ENCODE measurements around the gene DISC1.
"Not testable (repeated sequence)": the region's sequence is repeated elsewhere in the genome, so short reads cannot be mapped to it uniquely, and the experiment has no call there.

Gene DISC1

DNA sequence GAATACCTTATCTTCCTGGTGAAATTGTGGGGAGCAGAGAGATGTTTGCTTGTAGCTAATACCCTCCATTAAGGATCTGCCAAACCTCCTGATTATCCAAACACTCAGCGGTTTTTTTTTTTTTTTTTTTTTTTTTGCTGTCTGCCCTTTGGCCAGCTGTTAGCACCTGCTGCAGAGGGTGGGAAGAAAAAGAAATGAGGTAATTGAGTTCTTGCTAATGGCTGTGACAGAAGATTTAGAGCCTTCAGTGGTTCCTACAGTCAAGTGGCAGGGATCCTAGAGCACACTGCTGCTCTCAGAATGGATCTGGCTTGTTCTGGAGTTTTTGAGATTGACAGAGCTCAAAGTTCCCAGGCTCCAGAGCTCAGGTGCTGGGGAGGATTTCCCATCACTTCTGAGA is 342.5 kb downstream of the DISC1 start:
- DNase-seq: no peak

DNA sequence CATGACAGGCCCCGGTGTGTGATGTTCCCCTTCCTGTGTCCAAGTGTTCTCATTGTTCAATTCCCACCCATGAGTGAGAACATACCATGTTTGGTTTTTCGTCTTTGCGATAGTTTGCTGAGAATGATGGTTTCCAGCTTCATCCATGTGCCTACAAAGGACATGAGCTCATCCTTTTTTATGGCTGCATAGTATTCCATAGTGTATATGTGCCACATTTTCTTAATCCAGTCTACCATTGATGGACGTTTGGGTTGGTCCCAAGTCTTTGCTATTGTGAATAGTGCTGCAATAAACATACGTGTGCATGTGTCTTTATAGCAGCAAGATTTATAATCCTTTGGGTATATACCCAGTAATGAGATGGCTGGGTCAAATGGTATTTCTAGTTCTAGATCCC is 343.2 kb downstream of the DISC1 start:
- DNase-seq: not testable (repeated sequence)

DNA sequence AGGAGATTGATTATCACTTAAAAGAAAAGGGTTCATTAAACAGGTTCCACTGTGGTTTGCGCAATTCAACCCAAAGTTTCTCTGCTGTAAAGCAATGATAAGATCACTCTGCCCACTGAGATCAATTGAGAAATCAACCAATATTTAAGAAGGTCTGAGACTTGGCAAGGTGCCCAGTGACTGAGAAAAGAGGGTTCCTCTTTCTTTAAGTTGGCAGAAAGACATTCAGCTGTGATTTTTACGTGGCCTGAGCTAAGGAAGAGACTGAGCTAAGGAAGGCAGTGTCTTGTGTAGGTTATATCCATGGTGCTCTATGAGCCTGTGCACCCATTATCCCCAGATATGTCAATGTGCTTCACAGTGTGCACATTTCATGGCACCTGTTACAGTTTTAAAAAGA is 344.1 kb downstream of the DISC1 start:
- DNase-seq: peak; percentile 92

DNA sequence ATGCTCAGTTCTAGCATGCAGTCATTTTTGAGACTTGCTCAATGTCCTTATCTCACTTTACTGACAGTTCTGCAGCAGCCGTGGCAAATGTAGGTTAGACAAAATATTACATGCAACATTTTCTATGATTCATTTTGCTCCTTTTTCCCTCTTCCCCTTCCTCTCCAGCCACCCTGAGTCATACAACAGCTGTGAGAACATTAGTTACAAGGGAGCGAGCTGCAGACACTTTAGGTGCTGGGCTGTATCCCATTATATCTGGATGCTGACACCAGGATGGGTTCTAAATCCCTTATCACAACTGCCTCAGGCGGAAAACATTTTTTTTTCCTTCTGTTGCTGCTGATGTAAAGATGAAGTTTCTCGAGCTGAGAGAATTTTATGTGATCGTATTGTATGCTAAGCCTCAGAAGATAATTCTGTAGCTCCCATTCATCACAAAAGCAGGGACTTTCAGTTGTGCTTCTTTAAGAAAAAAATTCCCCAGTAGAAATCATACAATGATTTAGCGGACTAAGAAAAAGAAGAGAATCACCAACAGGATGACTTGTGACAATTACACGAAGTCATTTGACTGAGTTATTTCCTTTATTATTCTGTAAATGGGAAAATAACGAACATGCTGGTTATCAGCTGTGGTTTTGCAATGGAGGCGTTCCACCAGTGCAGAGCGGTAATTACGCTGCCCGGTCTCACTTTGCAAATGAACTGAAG is 345.0 kb downstream of the DISC1 start:
- peak; percentile 70 for DNase-seq

DNA sequence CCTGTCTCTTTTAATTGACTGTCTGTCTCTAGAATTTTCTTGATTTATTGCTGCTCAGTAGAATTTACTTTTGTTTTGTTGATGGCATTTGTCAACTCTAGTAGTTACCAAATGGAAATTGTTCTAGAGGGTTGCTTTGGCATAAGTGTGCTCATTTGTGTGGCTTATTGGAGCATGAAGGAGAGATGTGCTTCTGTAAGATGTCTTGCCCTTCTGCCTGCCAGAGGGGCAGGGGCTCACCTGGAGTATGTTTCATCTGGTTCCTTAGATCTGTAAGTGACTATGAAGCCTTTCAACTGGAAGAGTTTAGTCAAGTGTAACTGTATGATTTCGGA is 345.5 kb downstream of the DISC1 start:
- DNase-seq: no peak

DNA sequence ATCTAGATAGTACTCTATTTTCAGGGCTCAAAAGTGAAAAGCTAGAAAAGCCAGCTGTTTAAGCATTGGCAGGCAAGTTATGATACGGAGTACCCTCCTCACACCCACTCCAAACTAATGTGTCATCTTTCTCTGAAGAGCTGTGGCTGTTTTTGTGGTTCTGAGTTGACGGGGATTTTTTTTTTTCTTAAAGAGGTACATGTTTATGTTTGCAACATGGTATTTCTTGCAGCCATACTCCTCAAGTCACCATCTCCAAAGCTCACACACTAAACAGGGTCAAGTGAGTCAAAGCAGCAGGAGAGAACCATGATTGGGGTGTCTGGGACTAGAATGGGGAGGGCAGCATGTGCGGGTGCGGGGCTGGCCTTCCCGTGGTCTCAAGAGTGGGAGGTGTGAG is 347.2 kb downstream of the DISC1 start:
- DNase-seq: peak; percentile 59

DNA sequence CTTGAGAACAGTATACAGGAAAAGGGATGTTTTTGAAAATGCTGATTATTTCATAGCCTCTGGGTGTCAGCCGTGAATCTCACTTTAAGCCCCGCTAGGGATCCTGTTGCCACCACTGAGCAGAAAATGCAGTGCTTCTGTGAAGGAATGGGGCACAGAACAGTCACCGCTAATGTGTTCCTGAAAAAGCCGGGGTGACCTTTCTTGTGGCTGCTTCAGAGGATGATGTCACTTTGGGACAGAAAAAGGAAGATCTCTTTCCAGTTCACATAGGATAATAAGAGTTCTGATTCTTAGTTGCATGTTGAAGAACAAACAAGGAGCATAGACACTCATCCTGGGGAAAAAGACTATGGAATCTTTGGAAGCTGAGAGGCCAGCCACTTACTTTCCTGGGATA is 349.6 kb downstream of the DISC1 start:
- DNase-seq: no peak

DNA sequence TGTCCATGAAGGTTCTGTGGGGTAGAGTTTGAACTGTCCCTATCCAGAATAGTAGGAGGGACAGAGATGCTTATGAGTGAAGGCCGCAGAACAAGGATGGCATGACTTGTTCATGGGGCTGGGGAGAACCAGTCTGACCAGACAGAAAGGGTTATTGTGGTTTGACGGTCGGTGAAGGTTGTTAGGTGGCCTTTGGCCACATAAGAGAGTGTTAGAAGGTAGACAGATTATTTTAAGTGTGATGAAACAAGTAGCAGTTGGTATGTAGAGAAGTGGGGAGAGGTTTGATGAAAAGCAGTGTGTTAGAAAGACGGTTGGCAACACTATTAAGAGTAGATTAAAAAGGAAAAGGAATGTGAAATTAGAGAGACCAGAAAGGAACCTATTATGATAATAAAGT is 355.1 kb downstream of the DISC1 start:
- DNase-seq: no peak

DNA sequence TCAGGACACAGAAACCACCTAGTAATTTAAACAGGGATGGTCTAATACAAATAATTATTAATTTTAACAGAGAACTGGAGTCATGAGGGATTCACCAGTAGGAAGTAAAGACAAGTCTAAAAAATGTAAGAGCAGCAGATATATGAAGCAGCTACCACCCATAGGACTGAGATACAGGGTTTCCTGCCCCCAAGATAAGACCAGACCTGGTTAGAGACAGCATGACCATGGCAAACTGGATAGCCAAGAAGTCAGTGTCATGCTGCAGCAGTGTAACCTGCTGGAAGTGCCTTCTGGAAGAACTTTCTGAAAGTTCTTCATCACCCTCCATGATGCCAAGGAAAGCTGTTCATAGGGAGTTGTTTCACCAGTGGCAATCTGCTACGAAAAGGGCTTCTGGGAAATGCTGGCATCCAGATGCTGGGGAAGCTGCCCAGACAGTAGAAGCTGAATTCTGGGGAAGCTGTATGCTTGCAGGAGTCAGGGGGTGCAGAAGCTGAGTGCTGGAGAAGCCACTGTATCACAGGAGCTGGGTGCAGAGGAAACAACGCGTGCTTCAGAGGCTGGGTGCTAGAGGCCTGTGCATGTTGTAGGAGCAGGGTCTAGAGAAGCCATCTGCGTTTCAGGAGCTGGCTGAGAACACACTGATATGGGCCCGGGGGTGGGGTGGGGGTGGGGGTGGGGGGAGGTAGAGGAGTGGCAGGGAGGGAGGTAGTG is 356.4 kb downstream of the DISC1 start:
- DNase-seq: peak; percentile 54

DNA sequence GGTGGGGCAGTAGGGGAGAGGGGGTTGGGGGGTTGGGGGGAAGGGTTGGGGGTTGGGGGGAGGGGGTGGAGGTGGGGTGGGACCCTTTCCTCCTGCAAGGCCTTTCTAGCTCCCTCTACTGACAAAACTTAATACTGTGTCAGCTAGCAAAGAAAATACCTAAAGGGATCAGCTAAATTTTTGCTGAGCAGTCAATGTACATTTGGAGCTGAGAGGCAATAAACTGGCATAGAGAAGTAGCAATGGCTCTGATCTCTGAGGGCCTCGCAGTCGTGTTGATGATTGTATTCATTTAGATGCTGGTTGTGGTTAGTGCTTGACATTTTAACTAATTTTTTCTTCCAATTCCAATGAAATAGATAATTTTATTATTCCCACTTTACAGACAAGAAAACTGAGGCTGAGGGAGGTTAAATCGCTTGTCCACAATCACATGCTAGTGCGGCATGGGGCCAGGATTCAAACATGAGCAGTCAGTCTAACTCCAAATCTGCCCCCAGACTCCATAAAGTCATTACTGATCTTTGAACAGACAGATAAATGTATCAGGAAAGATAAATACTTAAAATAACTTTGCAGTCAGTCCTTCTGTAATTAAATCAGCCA is 357.1 kb downstream of the DISC1 start:
- peak; percentile 49 for DNase-seq

DNA sequence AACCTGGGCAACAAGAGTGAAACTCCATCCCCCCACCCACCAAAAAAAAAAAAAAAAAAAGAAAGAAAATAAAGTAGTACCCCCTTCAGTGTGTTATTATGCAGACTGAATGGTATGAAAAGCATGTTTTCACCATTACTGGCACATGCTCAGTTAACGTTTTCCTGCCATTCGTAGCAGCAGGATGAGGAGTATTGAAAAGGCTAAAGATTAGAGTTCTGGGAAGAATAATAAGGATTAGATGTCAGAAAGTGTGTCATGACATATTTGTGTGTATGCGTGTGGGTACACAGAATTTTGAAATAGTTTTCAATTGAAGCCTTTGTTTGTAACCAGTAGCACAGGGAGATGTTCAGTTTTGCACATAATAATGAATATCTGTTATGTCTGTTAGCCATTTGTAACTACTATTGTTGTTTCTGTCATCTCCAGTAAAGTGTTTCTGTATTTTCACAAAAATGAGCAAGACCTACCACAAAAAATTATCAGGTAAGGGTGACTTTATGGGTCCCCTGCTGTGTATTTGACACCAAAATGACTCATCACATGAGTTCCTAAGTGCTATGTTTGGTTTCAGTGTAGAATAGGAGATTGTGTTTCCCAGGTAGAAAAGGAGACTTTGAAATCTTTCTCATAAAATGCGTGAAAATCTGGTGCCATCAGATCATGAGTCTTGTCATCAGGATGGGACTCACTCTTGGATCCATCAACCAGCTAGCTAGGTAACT is 358.9 kb downstream of the DISC1 start:
- DNase-seq: no peak

DNA sequence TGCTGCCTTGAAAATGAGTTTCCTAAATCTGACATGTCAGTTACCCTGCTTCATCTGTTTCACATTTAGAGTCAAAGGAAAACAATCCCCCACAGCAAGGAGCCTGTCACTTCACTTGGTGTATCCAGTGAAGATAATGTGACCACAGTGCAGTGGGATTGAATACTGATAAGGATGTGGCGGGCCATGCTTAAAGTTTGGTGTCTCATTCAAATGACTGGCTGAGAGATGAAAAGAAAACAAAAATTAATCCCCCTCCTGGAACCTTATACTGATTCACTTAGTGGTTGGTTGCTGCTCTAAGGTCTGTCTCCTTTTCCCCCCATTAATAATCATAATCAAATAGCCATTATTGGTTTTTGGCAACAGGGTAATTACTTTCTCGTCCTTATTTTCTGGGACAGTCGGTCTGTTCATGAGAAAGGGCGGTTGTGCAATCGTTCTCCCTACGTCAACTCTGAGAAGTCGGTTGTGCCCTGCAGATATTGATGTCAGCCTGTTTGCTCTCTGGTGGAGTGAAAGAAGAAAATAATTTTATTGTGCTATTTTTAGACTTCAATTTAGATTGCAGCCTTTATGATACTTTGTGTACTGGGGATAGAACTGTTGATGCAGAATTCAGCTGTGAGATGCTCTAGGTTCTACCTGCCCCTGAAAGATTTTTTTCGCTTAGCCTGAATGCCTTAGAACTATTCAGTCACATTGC is 360.2 kb downstream of the DISC1 start:
- peak; percentile 69 for DNase-seq

DNA sequence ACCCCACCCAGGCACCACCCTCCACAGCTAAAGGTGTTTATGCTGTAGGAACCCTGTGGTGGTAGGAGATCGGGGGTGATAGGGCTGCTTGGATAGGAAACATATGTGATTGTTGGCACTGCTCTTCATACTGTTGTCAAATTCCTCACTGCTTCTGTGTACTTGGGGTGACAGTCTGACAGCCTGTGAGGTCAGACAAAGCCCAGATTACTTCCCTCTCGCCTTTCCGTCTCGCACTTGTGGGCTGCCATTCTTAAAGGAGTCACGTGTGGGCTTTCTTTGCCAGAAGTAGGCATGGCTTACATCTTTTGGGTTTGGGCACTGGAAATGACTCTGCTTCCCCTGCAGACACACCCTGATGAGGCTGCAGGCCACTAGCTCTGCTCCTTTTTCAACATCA is 363.8 kb downstream of the DISC1 start:
- DNase-seq: peak; percentile 15

DNA sequence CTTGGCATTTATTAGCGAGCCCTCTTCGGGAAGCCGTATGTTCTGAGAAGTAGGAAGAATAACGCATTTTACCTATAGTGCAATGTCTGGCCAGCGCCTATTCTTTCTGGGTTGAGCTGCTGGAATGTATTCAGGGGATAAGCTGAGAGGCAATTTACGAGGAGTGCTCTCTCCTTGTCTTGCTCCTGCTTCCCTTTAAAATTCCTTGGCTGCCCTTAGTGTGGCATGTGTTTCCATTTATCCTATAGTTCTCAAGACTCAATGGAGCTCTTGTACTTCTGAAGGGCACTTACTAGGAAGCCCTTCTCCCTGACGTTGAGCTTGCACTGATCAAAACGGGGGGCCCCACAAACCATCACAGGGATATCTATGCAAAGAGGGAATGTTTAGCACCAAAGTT is 364.6 kb downstream of the DISC1 start:
- no peak for DNase-seq

DNA sequence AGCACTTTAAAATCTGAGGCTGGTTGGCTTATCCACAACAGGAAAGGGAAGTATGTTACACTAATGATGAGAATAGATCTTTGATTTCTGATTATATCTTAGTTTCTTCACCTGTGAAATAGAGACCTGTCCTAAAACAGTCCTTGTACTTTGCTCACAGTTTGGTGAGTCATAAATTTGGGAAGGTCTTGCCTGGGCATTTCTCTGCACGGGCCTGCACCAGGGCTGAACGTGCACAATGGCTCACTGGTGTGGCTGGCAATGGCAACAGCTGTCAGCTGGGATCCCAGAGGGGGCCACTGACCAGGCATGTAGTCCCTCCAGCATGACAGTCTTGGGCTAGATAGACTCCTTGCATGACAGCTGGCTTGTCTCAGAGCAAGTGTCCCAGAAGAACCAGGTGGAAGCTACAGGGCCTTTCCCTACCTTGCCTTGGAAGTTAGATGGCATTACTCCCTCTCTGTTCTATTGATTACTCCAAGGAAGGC is 367.4 kb downstream of the DISC1 start:
- DNase-seq: no peak

DNA sequence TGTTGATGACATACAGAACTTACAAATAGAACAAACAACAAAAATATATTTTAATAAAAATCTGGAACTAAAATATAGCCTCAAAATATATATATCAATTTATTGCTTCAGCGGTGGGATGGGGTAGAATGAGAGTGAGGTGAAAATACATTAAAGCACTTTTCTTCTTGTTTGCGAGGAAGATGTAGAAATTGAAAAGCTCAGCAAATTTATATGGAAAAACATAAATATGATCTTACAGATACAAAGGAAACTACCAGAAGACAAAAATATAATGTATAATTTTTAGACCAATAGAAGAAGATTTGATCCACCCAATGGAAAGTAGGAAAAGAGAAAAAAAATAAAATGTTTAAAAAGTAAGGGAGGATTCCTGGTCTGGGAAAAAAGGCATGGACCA is 372.2 kb downstream of the DISC1 start:
- DNase-seq: no peak

DNA sequence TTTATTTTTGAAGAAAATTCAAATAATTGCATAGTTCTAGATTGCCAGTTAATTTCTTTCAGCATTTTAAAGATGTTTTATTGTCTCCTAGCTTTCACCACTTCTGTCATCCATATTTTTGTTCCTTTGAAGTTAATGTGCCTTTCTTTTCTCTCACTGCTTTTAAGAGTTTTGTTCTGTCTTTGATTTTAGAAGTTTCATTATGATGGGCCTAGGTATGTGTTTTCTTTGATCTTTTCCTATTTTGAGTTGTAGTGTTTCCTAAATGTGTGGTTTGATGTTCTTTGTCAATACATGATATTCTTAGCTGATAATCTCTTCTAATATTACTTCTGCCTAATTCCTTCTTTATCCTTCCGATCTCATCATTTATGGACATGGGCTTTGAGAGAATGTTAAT is 378.7 kb downstream of the DISC1 start:
- DNase-seq: no peak

DNA sequence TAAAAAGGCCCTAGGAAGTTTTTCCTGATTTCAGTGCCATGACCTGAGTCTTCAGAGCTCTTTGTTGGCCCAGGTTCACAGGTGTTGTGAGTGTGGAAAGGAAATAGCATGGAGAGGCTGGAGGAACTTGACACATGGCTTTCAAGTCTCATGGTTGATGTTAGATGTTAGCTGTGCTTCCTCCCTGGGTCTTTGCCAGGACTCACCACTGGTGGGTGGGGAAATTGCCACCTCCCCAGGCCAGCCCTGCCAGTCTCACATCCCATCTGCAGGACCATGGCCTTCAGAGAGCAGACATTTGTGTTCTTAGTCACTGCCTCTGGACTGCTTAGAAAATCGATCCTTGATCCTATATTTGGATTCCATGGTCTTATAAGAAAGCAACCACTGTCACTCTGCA is 383.2 kb downstream of the DISC1 start:
- DNase-seq: peak; percentile 5

DNA sequence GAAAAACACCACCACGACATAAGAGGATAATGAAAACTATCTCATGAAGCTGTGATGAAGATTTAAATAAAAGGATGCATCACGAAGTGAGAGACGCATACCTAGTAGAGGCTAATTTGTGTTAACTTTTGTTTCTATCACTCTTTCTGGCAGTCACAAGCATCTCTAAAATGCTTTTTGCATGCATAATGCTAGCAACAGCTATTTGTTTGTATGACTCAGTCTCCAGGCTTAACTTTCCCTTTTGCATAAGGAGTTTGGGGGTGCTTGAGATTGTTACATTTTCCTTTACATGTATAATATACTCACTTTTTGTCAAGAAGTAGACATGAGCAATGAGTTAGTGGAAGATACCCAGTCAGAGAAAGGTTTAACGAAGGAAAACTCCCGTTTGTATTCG is 385.4 kb downstream of the DISC1 start:
- no peak for DNase-seq

DNA sequence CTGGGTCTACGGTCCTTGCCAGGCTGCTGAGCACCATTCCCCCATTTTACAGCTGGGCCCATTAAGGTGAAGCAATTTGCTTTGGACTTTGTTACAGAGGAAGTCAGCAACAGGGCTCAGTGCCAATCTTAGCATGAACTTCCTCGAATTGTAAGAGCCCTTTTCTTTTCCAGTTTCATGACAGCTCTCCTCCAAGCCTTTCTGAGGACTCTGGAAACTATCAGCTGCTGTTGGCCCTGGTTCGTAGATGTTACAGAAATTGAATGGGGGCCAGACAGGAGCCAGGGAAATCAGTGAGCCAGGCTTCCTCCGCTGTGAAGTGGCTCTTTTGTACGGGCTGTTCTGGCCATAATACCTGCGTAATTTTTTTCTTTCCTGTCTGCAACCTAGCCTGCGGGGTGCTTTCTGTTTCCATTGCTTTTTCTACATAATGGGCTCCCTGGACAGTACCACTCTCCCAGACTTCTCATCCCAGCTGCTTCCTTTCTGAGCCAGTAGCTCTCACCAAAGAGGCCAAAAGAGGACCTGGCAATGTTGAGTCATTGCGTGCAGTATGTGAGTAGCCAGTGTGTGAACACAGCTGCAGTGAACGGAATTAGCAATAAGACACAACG is 386.3 kb downstream of the DISC1 start:
- peak; percentile 4 for DNase-seq

DNA sequence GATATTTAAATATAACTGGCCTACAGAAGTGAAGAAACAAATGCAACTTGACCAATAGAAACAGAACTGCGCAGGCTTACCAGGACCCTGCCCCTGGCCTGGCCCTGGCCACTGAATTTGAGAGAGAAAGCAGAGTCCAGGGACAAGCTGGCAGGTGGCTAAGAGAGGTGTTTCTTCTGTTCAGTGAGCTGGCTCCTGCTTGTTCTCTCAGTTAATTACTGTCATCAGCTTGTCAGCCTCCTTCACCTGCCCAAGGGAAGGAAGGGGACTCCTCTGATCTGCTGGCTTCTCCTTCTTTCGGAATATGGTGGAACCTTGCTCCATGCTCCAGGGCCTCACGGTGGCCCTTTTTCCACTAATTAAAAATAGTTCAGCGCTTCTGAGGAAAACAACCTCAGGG is 388.4 kb downstream of the DISC1 start:
- no peak for DNase-seq

DNA sequence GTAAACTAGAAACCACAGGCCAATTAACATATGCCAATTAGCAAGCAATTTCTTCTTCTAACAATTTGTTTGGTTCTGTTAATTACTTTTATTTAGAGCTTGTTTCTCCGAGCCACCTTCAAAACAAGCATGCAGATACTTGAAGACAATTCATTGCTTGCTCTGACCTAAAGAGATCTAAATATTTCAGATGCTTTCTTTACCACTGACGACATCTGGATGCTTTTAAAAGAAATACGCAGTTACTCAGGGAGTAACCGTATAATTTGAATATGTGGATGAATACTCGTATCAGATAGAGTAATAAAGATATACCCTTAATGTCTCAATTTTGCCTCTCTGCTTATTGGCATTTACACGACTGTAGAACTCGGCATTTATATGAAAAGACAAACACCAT is 390.0 kb downstream of the DISC1 start:
- no peak for DNase-seq

DNA sequence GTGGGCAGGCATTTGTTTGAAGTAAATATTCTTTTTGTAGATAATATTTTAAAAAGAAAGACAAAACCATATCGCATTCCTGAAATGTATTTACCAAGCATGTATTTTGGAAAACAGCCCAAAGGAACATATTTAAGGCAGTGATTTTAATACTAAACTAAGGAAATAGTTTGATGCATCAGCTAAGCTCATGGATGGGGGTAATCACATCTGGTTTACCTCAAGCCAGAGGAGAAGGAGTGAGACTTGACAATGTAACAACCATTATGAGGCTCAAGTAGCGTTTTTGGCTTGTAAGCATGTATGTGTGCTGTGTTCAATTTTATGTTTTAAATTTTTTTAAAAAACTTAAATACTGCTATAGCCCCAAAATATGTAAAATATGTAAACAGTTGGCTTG is 390.5 kb downstream of the DISC1 start:
- no peak for DNase-seq
